ENCODE data around the gene DCTN3.

GRCh38 chr9:34607331-34607730, 13.0 kb downstream of the DCTN3 start:
- TF ChIP-seq CTCF (conservative IDR thresholded peaks at IDR 0.05; ENCODE audit: low read depth, low read length) (no peak), RFX5 (IDR thresholded peaks at IDR 0.05; ENCODE audit: low read depth, low read length) (no peak), MAFK (IDR thresholded peaks at IDR 0.05; ENCODE audit: low read depth, low read length) (no peak), NFE2L2 (IDR thresholded peaks at IDR 0.05; ENCODE audit: low read depth, low read length) (no peak), RCOR1 (IDR thresholded peaks at IDR 0.05; ENCODE audit: insufficient replicate concordance, low read length) (no peak), POLR2A (IDR thresholded peaks at IDR 0.05; ENCODE audit: low read depth, low read length) (no peak), MAZ (IDR thresholded peaks at IDR 0.05; ENCODE audit: borderline replicate concordance, low read depth, low read length) (no peak), SMC3 (IDR thresholded peaks at IDR 0.05; ENCODE audit: low read depth, low read length) (no peak), MXI1 (IDR thresholded peaks at IDR 0.05; ENCODE audit: borderline replicate concordance, low read depth, low read length) (no peak), RAD21 (IDR thresholded peaks at IDR 0.05; ENCODE audit: low read length) (no peak), BHLHE40 (IDR thresholded peaks at IDR 0.05; ENCODE audit: low read depth, low read length) (no peak), CEBPB (IDR thresholded peaks at IDR 0.05; ENCODE audit: low read depth, low read length) (no peak), USF2 (IDR thresholded peaks at IDR 0.05; ENCODE audit: low read depth, low read length) (no peak), CHD1 (IDR thresholded peaks at IDR 0.05; ENCODE audit: low read depth, low read length) (no peak)

Data from IMR-90 (cell line).